ENCODE results near the gene MYH7.

MYH7 gene

DNA sequence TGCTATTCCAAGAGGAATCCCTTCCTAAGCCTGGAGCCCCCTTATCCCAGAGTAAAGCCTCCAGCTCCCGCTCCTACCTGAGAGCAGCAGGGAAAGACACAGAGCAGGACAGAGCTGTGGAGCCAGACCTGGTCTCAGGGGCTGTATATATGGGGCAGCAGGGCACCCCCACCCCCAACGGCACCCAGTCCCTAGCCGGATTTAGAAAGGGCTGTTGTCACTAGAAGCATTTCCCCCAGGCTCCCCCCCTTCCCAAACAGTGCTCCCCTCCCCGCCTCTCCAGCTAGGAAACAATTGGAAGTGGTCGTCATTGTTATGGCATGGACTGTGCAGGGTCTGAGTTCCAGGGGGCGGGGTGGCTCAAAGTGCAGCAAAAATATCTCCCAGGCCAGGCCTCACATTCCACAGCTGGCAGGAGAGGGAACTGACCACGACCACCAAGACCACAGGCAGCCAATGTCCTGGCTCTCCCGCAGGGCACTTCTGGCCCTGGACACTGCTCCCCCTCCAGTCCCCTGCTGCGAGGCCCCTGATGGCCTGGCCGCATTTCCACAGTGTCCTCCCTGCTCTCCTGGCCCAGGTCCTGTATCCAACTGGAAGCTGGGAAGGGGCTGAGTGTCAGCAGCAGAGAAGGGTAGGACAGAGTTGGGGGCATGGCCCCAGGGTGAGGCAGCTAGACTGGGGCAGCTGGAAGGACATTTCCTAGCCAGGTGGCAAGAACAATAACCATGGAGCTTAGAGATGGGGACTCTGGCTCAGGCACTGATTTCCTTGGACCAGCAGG lies at the start of gene MYH7:
TSS of gene MYH7 (minus strand) at position 118 of the 784 bp plus-strand sequence. CDS start 1,928 bp downstream, outside the sequence.
- ATAC-seq: no peak

DNA sequence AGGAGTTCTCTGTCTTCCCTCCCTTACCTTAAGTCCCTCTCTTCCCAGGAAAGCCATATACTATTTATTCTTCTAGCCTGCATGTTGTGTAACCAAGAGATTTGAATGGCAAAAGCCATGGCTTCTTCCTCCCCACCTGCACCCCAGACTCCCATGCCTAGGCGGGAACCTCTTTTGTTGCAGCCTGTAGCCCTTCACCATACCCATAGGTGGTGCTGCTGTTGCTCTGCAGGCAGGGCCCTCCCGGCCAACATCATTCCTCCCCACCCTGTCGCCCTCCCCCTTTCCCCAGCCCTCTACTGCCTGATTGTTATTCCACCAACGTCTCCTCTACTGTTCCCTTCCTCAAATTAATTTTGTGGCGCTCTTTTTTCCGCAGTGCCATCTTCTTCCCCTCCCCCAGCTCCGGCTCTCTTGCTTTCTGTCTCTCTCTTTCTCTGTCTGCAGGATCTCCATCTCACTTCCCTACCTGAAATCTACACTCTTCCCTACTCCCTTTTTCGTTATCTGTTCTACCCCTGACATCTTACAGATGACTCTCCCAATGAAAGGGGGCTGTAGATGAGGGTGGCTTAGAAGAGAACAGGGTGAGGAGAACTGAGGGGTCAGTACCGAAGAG lies 47.9 kb upstream of the MYH7 start:
- no peak overlapping the region for H3K4me3 Mint-ChIP-seq
- H3K27ac Mint-ChIP-seq: no peak overlapping the region
- H3K4me1 Mint-ChIP-seq: no peaks in the 10 kb centered on the region
- peak in 1 of 2 donors; percentile 15 for DNase-seq
- peak; percentile 75 for ATAC-seq
- no peaks in the 10 kb centered on the region for H3K27me3 Mint-ChIP-seq
- no peaks in the 10 kb centered on the region for H3K9me3 Mint-ChIP-seq

More for the DNA sequence above, at the start of gene MYH7:
- H3K4me3 Mint-ChIP-seq: no peak within 1 kb of the TSS
- no peaks in the 10 kb centered on the region for H3K4me1 Mint-ChIP-seq
- no peaks in the 10 kb centered on the region for H3K9me3 Mint-ChIP-seq
- peak in 1 of 2 donors; percentile 7 for DNase-seq
- peak within 1 kb of the TSS in 1 of 2 donors; percentile 79 for H3K27ac Mint-ChIP-seq
- H3K27me3 Mint-ChIP-seq: peaks cover 7% of the 10 kb centered on the region

DNA sequence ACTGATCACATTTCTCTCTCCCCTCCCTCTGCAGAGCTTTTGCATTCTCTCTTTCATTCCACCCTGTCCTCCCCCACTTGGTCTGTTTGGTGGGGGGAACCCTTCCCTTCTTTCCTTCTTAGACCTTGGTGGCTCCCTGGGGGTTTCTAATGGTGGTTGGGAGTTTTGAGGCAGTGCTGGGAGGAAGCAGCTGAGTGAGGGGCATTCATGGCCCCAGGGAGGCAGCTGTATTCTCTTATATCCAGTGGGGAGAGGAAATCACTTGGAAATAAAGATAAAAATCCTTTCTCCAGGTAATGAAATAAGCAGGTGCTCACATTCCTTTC lies 47.3 kb upstream of the MYH7 start:
- H3K9me3 Mint-ChIP-seq: no peaks in the 10 kb centered on the region
- no peak overlapping the region for H3K27ac Mint-ChIP-seq

DNA sequence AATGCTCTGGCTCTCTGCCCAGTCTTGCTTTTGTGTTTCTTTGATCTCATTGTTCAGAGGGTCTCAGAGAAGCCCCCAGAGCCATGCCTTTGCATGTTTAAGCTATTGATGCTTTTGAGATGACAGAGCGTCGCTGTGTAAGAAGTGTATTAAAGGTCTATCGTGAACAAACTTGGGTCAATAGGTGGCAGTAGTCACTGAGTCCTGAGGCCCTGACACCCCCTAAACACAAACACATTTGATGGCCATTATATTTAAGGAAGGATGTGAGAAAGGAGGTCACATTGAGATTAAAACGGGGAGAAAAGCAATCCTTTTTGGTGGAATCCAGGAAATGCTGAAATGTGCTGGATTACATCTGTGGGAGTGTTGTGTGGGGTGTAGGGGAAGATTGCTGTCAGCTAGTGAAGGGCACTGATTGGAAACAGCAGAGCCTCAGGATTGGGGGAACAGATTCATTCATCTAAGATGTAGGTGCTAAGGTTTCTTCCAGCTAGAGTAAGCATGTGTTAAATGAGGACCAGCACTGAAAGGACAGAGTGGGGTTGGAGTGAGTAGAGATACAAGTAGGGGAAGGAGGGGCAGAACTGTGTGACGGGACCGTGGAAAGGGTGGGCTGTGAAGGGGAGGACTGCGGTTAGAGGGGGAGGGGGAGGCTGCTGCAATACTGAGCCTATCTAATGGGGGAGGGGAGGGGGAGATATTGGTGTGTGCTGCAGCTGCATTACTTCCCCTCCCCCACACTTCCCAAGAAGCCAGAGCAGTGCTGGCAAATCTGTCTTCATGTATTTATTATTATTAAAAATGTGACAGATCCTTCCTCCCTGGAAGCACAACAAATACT lies 46.7 kb upstream of the MYH7 start:
- ATAC-seq: no peak
- peaks cover 7% of the 10 kb centered on the region for H3K4me1 Mint-ChIP-seq
- no peak overlapping the region for H3K27ac Mint-ChIP-seq
- no peaks in the 10 kb centered on the region for H3K27me3 Mint-ChIP-seq
- H3K4me3 Mint-ChIP-seq: no peak overlapping the region
- H3K9me3 Mint-ChIP-seq: no peaks in the 10 kb centered on the region
- DNase-seq: no peak

More for the DNA sequence above, 47.3 kb upstream of the MYH7 start:
- Mint-ChIP-seq H3K4me1 (peaks cover 3% of the 10 kb centered on the region), H3K4me3 (no peak overlapping the region), H3K27me3 (no peaks in the 10 kb centered on the region)
- DNase-seq (no peak), ATAC-seq (no peak)

DNA sequence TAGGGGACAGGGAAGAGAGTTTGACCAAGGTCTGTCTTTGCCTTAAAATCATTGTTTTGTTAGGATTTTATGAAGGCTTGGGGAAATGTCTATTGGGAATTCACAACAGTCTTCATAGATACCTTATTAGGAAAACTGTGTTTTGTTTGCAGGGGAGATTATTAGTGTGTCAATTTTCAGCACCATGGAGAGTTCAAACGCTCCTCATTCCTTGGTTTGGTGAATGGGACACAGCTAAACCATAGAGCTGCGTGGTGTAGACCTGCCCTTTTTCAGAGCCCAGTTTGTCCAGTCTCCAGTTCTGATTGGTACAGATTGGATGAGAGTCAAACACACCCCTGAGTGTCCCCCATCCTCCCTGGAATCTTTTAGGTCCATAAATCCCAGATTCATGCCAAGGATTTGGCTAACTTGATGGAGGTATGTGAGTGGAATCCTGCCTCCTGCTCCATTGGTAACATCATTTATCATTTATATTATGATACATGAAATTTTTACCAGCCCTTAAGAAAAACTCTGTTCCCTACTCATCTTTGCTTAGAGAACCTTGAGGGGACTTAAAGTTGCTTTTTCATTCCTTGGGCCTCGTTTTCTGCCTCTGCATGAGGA lies 46.0 kb upstream of the MYH7 start:
- H3K27me3 Mint-ChIP-seq: no peaks in the 10 kb centered on the region
- peaks cover 10% of the 10 kb centered on the region for H3K4me1 Mint-ChIP-seq
- DNase-seq (no peak), ATAC-seq (no peak)
- no peaks in the 10 kb centered on the region for H3K9me3 Mint-ChIP-seq
- H3K4me3 Mint-ChIP-seq: no peak overlapping the region
- no peak overlapping the region for H3K27ac Mint-ChIP-seq

DNA sequence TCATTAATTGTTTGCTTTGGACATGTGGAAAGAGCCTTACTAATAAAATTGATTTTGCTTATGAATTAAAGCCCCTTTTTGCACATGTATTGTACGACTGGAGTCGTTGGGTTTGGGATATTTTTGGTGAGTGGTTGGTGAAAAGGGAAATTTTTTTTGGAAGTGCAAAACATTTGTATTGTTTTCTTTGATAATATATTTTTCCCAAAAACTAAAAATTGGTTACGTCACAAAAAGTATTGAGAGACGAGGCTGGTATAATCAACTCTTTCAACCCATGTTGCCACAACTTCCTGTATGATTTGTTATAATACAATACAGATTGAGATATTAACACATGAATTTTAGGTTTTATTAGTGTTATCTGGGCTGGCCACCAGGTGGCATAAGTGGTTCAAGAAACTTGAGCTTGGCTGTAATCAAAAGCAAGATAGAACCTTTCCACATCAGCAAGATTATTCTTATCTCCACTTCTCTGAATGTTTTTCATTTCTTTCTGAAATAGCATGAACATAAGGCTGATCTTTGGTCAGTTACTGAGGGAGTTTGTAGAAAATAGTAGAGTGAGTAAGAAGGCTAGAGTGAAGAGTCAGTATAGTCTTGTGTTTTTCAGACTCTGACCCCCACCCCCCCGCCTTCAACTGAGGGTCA lies 42.8 kb upstream of the MYH7 start:
- Mint-ChIP-seq H3K27me3 (no peaks in the 10 kb centered on the region), H3K4me1 (peaks cover 10% of the 10 kb centered on the region), H3K9me3 (no peaks in the 10 kb centered on the region), H3K27ac (peak overlapping the region in 1 of 2 donors; percentile 40), H3K4me3 (no peak overlapping the region)
- peak; percentile 64 to 69 for DNase-seq
- ATAC-seq: peak; percentile 82

DNA sequence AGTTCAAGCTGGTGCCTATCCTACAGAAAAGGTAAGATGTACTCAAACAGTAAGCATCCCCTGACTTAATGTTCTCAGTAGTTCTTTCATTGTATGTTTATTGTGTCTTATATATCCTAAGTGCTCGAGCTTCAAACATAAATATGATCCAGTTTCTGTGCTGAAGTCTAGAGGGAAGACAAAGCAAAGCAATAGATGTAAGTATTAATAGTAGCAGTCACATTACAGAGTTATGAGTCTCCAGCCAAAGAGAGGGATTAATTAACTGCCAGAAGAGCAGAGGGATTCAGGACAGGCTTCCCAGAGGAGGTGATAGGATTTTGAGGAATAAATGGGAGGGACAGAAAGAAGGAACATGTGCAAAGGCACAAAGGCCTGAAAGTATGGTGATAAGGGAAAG lies 35.5 kb upstream of the MYH7 start:
- Mint-ChIP-seq H3K9me3 (no peaks in the 10 kb centered on the region), H3K4me1 (peaks cover 9% of the 10 kb centered on the region), H3K27me3 (no peaks in the 10 kb centered on the region), H3K27ac (peak overlapping the region in 1 of 2 donors; percentile 9), H3K4me3 (no peak overlapping the region)
- ATAC-seq (no peak), DNase-seq (no peak)

DNA sequence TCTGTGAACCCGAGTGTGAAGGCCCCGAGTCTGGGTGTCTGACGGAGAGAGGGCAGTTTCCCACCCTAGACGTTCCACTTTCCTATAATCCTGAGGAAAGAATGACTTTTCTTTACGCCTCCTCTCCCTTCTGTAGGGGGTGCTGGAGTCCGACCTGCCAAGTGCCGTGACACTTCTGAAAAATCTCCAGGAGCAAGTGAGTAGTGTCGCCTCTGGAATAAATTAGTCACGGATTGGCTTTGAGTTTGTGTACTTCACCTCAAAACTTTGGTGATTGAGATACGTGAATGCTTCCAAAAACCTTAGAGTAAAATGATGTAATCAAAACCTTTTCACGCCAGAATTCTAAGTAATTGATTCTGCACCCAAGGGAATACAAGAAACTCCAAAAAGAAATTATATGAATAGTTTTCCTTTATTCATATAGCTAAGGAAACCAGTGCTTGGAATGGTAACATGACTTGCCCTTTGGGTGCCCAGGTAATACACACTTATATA lies 34.5 kb upstream of the MYH7 start:
- DNase-seq (no peak), ATAC-seq (peak; percentile 3)
- Mint-ChIP-seq H3K27me3 (no peaks in the 10 kb centered on the region), H3K27ac (no peak overlapping the region), H3K9me3 (no peaks in the 10 kb centered on the region), H3K4me3 (no peak overlapping the region), H3K4me1 (peaks cover 9% of the 10 kb centered on the region)

DNA sequence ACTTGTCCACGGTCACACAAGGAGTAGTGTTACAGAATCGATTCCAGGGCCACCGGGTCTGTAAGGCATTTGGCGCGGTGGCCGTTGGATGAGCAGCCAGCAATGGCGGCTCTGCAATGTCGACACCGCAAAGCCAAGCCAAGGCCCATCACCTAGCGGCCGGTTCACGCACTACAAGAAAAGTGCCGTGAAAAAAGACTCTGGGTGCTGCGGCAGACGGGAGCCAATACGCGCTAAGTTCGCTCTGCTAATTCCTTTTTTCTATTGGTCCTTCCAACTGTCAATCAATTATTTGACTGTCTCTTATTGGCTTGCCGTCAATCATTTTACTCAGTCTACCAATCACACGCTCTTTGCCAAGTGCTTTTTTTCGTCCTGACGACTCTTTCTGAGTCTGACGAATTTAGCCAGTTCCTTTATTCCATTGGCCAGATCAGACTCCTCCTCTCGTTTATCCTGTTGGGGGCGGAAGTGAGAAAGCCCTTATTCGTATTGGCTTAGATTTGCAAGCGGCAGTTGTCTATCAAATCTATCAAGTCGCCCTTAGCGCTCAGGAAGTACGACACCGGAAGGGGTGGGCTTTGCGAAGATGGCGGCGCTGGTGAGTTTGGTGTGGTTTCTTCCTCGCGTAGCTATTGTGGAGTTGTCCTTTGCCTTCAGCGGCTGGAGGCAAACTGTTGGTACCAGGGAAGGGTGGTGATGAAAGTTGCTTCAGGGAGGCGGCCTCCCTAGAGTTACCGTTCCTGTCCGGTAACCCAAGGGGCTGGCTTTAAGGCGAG lies 33.9 kb upstream of the MYH7 start, which contains the start of gene NGDN:
TSS of gene NGDN (plus strand) at position 577 of the 779 bp plus-strand sequence. CDS start at position 590, 13 bp downstream.
- H3K27ac Mint-ChIP-seq: no peak within 1 kb of the TSS

DNA sequence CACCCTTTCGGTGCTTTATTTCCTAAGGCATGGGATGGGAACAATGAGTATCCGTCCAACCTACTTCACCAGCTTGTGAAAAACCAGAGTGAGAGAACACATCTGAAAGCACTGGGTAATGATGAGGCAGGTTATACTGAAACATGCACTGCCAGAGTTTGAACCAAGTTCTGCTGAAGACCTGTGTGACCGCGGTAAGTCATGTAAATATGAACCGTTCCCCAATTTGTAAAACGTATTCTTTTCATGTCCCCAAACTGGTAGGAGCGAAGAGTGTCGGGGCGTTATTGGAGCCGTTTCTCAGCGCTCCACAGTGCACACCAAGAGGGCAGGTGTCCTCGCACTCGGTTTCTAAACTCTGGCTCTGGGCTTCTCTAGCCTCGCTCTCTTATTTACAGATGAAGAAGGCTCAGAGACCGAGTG lies 33.3 kb upstream of the MYH7 start:
- Mint-ChIP-seq H3K27ac (no peak overlapping the region), H3K4me3 (no peak overlapping the region), H3K4me1 (peaks cover 9% of the 10 kb centered on the region), H3K9me3 (no peaks in the 10 kb centered on the region), H3K27me3 (no peaks in the 10 kb centered on the region)
- peak; percentile 1 for ATAC-seq
- DNase-seq: no peak

More for the DNA sequence above, 33.9 kb upstream of the MYH7 start, which contains the start of gene NGDN:
- DNase-seq (peak; percentile 94 to 96), ATAC-seq (peak; percentile 97)
- Mint-ChIP-seq H3K4me3 (no peak within 1 kb of the TSS), H3K27me3 (no peaks in the 10 kb centered on the region), H3K4me1 (peaks cover 9% of the 10 kb centered on the region), H3K9me3 (no peaks in the 10 kb centered on the region)

DNA sequence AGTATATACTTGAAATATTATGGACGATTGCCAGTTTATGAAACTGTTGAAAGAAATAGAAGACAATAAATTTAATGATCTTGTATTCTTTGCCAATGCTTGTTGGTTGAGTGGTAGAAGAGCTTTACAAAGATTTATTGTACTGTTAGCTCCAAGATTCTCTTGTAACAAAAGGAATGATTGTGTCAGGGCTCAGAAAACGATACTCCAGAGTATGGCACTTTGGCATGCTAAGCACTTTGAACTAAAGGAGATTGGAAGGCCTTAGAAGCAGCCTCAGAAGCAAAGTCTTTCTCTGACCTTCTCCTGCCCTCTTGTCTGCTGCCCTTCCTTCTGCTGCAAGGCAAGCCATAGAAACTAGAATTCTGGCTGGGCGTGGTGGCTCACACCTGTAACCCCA lies 29.8 kb upstream of the MYH7 start:
- H3K27me3 Mint-ChIP-seq: peaks cover 8% of the 10 kb centered on the region
- ATAC-seq: no peak
- no peak for DNase-seq
- no peaks in the 10 kb centered on the region for H3K4me1 Mint-ChIP-seq
- no peaks in the 10 kb centered on the region for H3K9me3 Mint-ChIP-seq
- no peak overlapping the region for H3K27ac Mint-ChIP-seq
- no peak overlapping the region for H3K4me3 Mint-ChIP-seq

DNA sequence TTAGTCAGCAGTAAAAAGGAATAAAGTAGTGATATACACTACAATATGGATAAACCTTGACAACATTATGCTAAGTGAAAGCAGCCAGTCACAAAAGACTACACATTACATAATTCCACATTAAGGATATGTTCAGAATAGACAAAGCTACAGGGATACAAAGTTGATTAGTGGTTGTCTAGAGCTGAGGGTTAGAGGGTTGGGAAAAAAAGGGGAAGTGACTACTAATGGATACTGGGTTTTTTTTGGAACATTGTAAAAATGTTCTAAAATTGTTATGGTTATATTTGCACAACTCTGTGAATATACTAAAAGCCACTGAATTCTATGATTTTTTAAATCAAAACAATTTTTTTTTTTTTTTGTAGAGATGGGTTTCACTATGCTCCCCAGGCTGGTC lies 29.2 kb upstream of the MYH7 start:
- H3K4me3 Mint-ChIP-seq: no peak overlapping the region

DNA sequence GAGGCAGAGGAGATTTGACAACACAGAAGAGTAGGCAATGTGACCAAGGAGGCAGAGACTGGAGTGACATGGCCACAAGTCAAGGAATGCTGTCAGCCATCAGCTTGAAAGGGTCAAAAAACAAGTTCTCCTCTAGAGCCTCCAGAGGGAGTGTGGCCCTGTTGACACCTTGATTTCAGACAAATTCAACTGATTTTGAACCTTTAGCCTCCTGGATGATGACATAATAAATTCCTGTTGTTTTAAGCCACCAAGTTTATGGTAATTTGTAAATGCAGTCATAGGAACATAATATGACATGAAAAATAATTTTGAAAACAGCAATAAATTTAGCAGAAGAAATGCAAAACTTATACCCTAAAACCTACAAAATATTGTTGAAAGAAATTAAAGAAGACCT lies 25.5 kb upstream of the MYH7 start:
- H3K9me3 Mint-ChIP-seq: no peaks in the 10 kb centered on the region
- no peak overlapping the region for H3K4me3 Mint-ChIP-seq
- peaks cover 24% of the 10 kb centered on the region for H3K27me3 Mint-ChIP-seq
- H3K27ac Mint-ChIP-seq: no peak overlapping the region
- DNase-seq: no peak
- H3K4me1 Mint-ChIP-seq: no peaks in the 10 kb centered on the region
- no peak for ATAC-seq

More for the DNA sequence above, 29.2 kb upstream of the MYH7 start:
- DNase-seq (no peak), ATAC-seq (no peak)
- H3K27ac Mint-ChIP-seq: no peak overlapping the region
- no peaks in the 10 kb centered on the region for H3K9me3 Mint-ChIP-seq
- no peaks in the 10 kb centered on the region for H3K4me1 Mint-ChIP-seq
- peaks cover 8% of the 10 kb centered on the region for H3K27me3 Mint-ChIP-seq
